ENCODE results near the gene ENDOD1. TPM values are rescaled to one million over a fixed set of nuclear protein-coding genes. Genes with fewer than 3 reads are reported as not detected.
"Not testable (repeated sequence)": the region's sequence is repeated elsewhere in the genome, so short reads cannot be mapped to it uniquely, and the experiment has no call there.

ENDOD1 gene
- total RNA-seq, 2 donors from 2014 or later: 16.1 to 20.5 TPM

- no peaks in the 10 kb centered on the region for H3K27me3 Mint-ChIP-seq (ENCODE audit: low read depth)
These were observed 10.6 kb downstream of the ENDOD1 start for GRCh38 chr11:95100191-95100648.

GRCh38 chr11:95100856-95101507 is 11.3 kb downstream of the ENDOD1 start:
- H3K9me3 Mint-ChIP-seq: no peaks in the 10 kb centered on the region
- DNase-seq (no peak), ATAC-seq (replicated peaks in 1 of 2) (no peak)
- H3K36me3 Mint-ChIP-seq (ENCODE audit: insufficient read depth in 2 of 2): peaks cover 0 to 5% of the 10 kb centered on the region in 2 donors
- peaks cover 27% of the 10 kb centered on the region for H3K4me1 Mint-ChIP-seq (ENCODE audit: low read depth)
- no peak overlapping the region for H3K27ac Mint-ChIP-seq
- no peak overlapping the region for H3K4me3 Mint-ChIP-seq
- no peaks in the 10 kb centered on the region for H3K27me3 Mint-ChIP-seq (ENCODE audit: low read depth)

More at GRCh38 chr11:95100191-95100648, 10.6 kb downstream of the ENDOD1 start:
- ATAC-seq (replicated peaks in 1 of 2) (no peak), DNase-seq (no peak)
- Mint-ChIP-seq H3K9me3 (no peaks in the 10 kb centered on the region), H3K36me3 (ENCODE audit: insufficient read depth in 2 of 2) (peaks cover 0 to 5% of the 10 kb centered on the region in 2 donors), H3K4me1 (ENCODE audit: low read depth) (peaks cover 35% of the 10 kb centered on the region), H3K27ac (no peak overlapping the region), H3K4me3 (no peak overlapping the region)

GRCh38 chr11:95101935-95102334 is 12.3 kb downstream of the ENDOD1 start:
- Mint-ChIP-seq H3K27me3 (ENCODE audit: low read depth) (no peaks in the 10 kb centered on the region), H3K36me3 (ENCODE audit: insufficient read depth in 2 of 2) (peaks cover 0 to 5% of the 10 kb centered on the region in 2 donors), H3K4me3 (no peak overlapping the region), H3K9me3 (no peaks in the 10 kb centered on the region), H3K27ac (no peak overlapping the region), H3K4me1 (ENCODE audit: low read depth) (peaks cover 21% of the 10 kb centered on the region)
- ATAC-seq (replicated peaks in 1 of 2) (no peak), DNase-seq (no peak)

- peaks cover 13% of the 10 kb centered on the region for H3K4me1 Mint-ChIP-seq (ENCODE audit: low read depth)
- no peak overlapping the region for H3K27ac Mint-ChIP-seq
- ATAC-seq (replicated peaks in 1 of 2): no peak
These were observed 13.1 kb downstream of the ENDOD1 start for GRCh38 chr11:95102733-95103132.

GRCh38 chr11:95103701-95104100 is 14.1 kb downstream of the ENDOD1 start:
- Mint-ChIP-seq H3K27me3 (ENCODE audit: low read depth) (no peaks in the 10 kb centered on the region), H3K36me3 (ENCODE audit: insufficient read depth in 2 of 2) (no peaks in the 10 kb centered on the region), H3K4me1 (ENCODE audit: low read depth) (peaks cover 7% of the 10 kb centered on the region), H3K27ac (no peak overlapping the region), H3K4me3 (no peak overlapping the region), H3K9me3 (no peaks in the 10 kb centered on the region)
- DNase-seq (no peak), ATAC-seq (replicated peaks in 1 of 2) (no peak)

More at GRCh38 chr11:95102733-95103132, 13.1 kb downstream of the ENDOD1 start:
- Mint-ChIP-seq H3K36me3 (ENCODE audit: insufficient read depth in 2 of 2) (no peaks in the 10 kb centered on the region), H3K4me3 (no peak overlapping the region), H3K9me3 (no peaks in the 10 kb centered on the region), H3K27me3 (ENCODE audit: low read depth) (no peaks in the 10 kb centered on the region)
- DNase-seq: no peak

- no peak for ATAC-seq (replicated peaks in 1 of 2)
- no peak overlapping the region for H3K4me3 Mint-ChIP-seq
- no peaks in the 10 kb centered on the region for H3K9me3 Mint-ChIP-seq
- no peaks in the 10 kb centered on the region for H3K36me3 Mint-ChIP-seq (ENCODE audit: insufficient read depth in 2 of 2)
- no peak overlapping the region for H3K27ac Mint-ChIP-seq
- no peaks in the 10 kb centered on the region for H3K27me3 Mint-ChIP-seq (ENCODE audit: low read depth)
- no peak for DNase-seq
- H3K4me1 Mint-ChIP-seq (ENCODE audit: low read depth): peaks cover 7% of the 10 kb centered on the region
These were observed 14.6 kb downstream of the ENDOD1 start for GRCh38 chr11:95104121-95104830.

- ATAC-seq (replicated peaks in 1 of 2): no peak
- H3K4me3 Mint-ChIP-seq: no peak overlapping the region
- no peaks in the 10 kb centered on the region for H3K27me3 Mint-ChIP-seq (ENCODE audit: low read depth)
- peaks cover 7% of the 10 kb centered on the region for H3K4me1 Mint-ChIP-seq (ENCODE audit: low read depth)
- H3K36me3 Mint-ChIP-seq (ENCODE audit: insufficient read depth in 2 of 2): no peaks in the 10 kb centered on the region
- H3K27ac Mint-ChIP-seq: no peak overlapping the region
- DNase-seq: no peak
- H3K9me3 Mint-ChIP-seq: no peaks in the 10 kb centered on the region
These were observed 15.2 kb downstream of the ENDOD1 start for GRCh38 chr11:95104856-95105255.

GRCh38 chr11:95108159-95108611 is 18.5 kb downstream of the ENDOD1 start:
- DNase-seq (no peak), ATAC-seq (replicated peaks in 1 of 2) (no peak)
- H3K36me3 Mint-ChIP-seq (ENCODE audit: insufficient read depth in 2 of 2): peaks cover 0 to 3% of the 10 kb centered on the region in 2 donors
- H3K27ac Mint-ChIP-seq: no peak overlapping the region
- H3K27me3 Mint-ChIP-seq (ENCODE audit: low read depth): no peaks in the 10 kb centered on the region
- no peaks in the 10 kb centered on the region for H3K4me1 Mint-ChIP-seq (ENCODE audit: low read depth)
- no peaks in the 10 kb centered on the region for H3K9me3 Mint-ChIP-seq
- no peak overlapping the region for H3K4me3 Mint-ChIP-seq

GRCh38 chr11:95108671-95109551 is 19.3 kb downstream of the ENDOD1 start:
- DNase-seq (no peak), ATAC-seq (replicated peaks in 1 of 2) (no peak)
- no peaks in the 10 kb centered on the region for H3K27me3 Mint-ChIP-seq (ENCODE audit: low read depth)
- peaks cover 0 to 4% of the 10 kb centered on the region in 2 donors for H3K36me3 Mint-ChIP-seq (ENCODE audit: insufficient read depth in 2 of 2)
- H3K9me3 Mint-ChIP-seq: no peaks in the 10 kb centered on the region
- H3K4me3 Mint-ChIP-seq: no peak overlapping the region
- no peak overlapping the region for H3K27ac Mint-ChIP-seq
- no peaks in the 10 kb centered on the region for H3K4me1 Mint-ChIP-seq (ENCODE audit: low read depth)

GRCh38 chr11:95111471-95111870 is 21.8 kb downstream of the ENDOD1 start:
- not testable (repeated sequence) for ATAC-seq (replicated peaks in 1 of 2); H3K4me3 Mint-ChIP-seq; H3K4me1 Mint-ChIP-seq (ENCODE audit: low read depth); DNase-seq; H3K36me3 Mint-ChIP-seq (ENCODE audit: insufficient read depth in 2 of 2); H3K27me3 Mint-ChIP-seq (ENCODE audit: low read depth); H3K27ac Mint-ChIP-seq; H3K9me3 Mint-ChIP-seq

GRCh38 chr11:95111923-95112540 is 22.4 kb downstream of the ENDOD1 start:
- H3K36me3 Mint-ChIP-seq (ENCODE audit: insufficient read depth in 2 of 2): peaks cover 0 to 4% of the 10 kb centered on the region in 2 donors
- ATAC-seq (replicated peaks in 1 of 2): no peak
- no peak for DNase-seq
- H3K27me3 Mint-ChIP-seq (ENCODE audit: low read depth): no peaks in the 10 kb centered on the region
- no peak overlapping the region for H3K27ac Mint-ChIP-seq
- no peaks in the 10 kb centered on the region for H3K4me1 Mint-ChIP-seq (ENCODE audit: low read depth)
- H3K4me3 Mint-ChIP-seq: no peak overlapping the region
- H3K9me3 Mint-ChIP-seq: no peaks in the 10 kb centered on the region

- Mint-ChIP-seq H3K36me3 (ENCODE audit: insufficient read depth in 2 of 2) (peaks cover 4 to 12% of the 10 kb centered on the region in 2 donors), H3K4me3 (no peak overlapping the region), H3K27me3 (ENCODE audit: low read depth) (no peaks in the 10 kb centered on the region), H3K4me1 (ENCODE audit: low read depth) (peaks cover 11% of the 10 kb centered on the region), H3K27ac (no peak overlapping the region), H3K9me3 (peaks cover 1 to 4% of the 10 kb centered on the region in 2 donors)
- DNase-seq: no peak
- ATAC-seq (replicated peaks in 1 of 2): no peak
These were observed 26.0 kb downstream of the ENDOD1 start for GRCh38 chr11:95115597-95115996.

All from activated T-cell treated with anti-CD3 and anti-CD28 coated beads, Interleukin-2, amount 50 U/mL, for 72 hours (primary cell).